GM19324 (cell line): ENCODE measurements around the gene APBB2.

Experiments
- ATAC-seq: cut with Tn5 transposase; IDR thresholded peaks from one replicate; pipeline ENCODE4 v1.9.1; 2021; ENCODE audit warnings: mild to moderate bottlenecking, moderate library complexity; ENCODE audit not compliant: unreplicated experiment, low FRiP score

APBB2 gene

GRCh38 chr4:41214136-41214824, at the start of gene APBB2:
Gene APBB2 (minus strand): TSS chr4:41214542. CDS start chr4:41033254, 181,288 bp downstream.
- peak; percentile 60 for ATAC-seq

GRCh38 chr4:41262198-41262597, 47.9 kb upstream of the APBB2 start:
- ATAC-seq, result no peak

GRCh38 chr4:41260116-41260733, 45.9 kb upstream of the APBB2 start:
- no peak for ATAC-seq

DNA sequence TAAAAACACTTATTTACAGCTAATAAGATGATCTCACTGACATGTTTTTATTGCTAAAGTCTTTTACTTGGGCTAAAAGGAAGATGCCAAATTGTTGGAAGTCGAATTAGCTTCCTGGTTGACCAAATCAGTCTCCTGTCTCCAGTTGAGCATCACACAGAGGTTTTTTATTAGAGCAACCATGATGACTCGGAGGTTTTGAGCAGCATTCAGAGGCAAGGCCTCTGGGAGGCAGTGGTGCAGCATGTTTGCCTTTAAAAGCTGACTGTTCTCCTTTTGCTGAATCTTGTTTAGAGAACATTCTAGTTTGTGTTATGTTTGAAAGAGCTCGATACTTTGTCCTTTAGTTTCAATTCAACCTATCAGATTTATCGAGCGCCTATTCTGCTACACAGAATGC, 44.4 kb upstream of the APBB2 start:
- no peak for ATAC-seq

- ATAC-seq, result no peak
These were observed 43.6 kb upstream of the APBB2 start for GRCh38 chr4:41257906-41258305.

DNA sequence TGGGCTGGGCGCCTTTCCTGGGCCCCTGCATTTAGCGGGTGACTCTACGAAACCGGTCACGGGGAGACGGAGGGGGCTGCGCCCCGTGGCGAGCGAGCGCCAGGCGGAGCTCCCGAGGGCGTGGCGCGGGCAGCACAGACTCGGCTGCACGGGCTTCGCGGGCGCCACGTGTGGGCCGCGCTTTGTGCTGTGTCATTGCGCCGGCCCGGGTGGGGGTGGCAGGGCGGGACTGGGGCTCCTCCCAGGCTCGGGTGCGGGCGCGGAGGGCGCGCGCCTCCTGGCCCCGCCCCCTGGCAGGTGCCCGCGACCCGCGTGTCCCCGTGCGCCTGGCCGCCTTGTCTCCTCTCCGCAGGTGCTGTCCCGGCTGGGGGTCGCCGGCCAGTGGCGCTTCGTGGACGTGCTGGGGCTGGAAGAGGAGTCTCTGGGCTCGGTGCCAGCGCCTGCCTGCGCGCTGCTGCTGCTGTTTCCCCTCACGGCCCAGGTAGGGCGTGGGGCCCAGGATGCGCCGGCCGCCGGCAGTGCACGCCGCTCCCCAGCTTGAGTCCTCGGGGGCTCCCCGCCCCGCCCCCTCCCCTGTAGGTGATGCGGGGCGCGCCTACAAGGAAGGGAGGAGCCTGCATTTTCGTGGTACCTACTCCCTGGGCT, 43.0 kb upstream of the APBB2 start:
- no peak for ATAC-seq

GRCh38 chr4:41256740-41257256, 42.5 kb upstream of the APBB2 start, which contains the start of gene UCHL1:
Gene UCHL1 (plus strand): TSS chr4:41256928. CDS start chr4:41256977, 49 bp downstream.
- ATAC-seq, result no peak

DNA sequence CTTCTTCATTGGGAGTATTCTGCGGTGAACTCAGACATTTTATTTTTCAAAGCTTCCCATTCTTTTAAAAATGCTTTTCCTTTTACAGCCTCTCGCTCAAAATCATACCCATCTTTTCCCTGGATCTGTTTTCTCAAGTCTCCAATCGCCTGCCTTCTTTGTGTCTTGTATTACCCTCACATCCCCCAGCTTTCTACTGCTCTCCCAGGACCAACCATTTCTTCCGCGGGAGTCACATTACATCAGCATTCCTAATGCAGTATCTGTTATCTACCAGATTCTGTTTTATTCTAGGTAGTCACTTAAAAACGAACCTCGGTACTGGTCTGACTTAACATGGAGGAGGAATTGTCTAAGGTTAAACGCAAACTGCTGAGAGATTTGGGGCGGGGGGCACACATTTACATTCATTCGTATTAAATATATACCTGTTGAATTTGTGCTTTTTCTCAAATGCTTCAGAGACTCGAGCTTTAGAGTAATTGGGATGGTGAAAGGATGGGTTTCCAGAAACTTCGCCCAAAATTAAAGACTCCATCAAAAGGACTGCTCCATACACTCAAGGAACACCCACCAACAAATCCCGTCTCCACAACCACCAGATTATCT, 41.9 kb upstream of the APBB2 start:
- no peak for ATAC-seq

DNA sequence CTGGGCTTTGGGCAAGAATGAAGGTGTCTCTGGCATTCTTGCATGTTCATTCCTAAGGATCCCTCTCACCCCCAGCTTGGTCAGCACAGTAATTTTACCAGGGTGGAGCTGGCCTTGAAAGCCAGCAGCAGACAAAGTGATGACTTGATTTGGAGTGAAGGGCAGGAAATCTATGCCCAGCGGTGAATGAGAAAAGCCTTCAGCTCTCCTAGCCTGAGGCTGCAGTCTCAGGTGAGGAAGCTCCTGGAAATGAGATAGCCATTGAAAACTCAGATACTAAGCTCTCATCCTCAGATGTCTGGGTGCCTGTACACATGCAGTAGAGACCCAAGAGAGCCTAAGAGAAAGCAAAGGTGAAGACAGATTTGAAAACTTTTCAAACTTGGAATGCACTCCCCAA, 31.6 kb upstream of the APBB2 start:
- ATAC-seq, result no peak

DNA sequence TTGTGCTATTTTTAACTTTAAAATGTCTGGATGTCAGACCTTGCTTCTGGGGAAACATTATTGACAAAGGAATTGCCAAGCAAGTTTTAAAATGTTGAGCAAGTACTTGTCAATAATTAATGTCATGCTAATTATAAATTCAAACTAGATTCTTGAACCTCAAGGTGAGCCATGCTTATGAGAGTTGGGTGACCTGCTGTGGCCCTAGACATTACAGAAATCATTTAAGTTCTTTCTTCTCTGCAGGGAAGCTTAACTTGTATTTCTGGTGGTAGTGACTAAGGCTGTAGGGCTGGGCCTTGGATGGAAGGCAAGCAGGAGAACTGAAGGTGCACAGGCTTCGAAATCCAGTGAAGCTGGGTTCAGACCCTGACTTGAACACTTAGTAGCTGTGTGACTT, 27.6 kb upstream of the APBB2 start:
- ATAC-seq, result no peak

DNA sequence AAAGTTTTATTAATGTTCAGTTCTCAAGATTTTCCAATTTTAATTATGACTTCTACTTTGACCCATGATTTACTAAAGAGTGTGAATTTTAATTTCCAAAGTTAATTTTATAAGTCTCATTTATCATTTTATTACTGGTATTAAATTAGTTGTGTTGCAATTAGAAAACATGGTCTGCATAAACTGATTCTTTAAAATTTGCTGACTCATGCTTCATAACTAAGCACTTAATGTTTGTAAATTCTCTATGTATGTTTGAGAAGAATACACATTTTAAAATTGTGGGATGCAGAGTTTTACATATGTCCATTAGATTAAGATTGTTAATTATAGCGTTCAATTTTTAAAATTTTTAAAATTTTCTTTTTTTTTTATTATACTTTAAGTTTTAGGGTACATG, 22.2 kb upstream of the APBB2 start:
- ATAC-seq, result no peak

GRCh38 chr4:41236032-41236431, 21.7 kb upstream of the APBB2 start:
- no peak for ATAC-seq

GRCh38 chr4:41232856-41233255, 18.5 kb upstream of the APBB2 start:
- ATAC-seq, result no peak

- no peak for ATAC-seq
These were observed 18.1 kb upstream of the APBB2 start for GRCh38 chr4:41232406-41232805.

DNA sequence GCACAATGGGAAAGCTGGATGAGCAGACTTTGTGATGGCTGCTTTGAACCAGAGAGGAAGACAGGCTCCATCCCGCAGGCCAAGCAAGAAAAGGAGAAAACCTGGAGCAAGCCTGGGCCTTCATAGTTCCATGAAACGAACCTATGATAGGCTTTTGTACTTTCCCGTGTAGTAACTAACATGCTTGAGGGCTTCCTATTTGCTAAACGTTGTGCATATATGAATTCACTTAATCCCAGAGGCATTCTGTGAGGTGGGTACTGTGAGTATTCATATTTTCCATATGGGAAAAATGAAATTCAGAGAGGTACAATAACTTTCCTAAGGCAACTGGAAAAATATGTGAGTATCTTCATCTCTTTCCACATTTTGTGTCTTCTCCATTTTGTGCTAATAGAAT, 13.6 kb upstream of the APBB2 start:
- ATAC-seq, result no peak

DNA sequence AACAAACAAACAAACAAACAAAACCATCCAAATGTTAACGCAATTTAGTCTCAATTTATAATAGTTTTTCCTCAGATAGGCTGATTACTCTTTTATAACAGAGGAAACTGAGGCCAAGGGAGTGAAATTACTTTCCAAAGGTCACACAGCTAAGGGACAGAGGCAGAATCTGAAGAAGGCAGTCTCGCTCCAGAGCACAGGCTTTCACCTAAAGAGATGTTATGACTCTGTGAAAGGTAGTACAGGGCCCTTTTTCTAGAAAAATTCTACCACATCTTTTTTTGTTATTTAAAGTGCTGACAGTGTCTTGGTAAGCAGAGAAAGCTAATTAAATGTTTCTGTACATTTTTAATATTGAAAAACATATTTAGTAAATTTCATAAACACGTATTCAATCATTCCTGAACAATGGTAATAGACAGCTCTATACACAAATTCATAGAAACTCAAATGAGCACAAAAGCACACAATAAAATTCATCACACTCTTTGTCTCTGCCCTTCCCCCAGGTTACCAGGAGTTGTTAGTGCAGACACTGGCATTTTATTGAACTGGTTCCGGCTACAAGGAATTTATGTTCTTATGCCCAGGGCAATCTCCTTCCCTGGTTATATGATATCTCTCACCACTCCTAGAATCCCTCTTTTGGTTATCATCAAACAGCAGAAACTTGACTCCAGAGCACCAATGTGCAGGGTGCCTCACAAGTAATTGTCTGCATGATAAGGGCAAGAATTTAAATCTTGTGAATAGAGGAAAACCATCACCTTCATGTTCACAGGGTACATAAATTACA, 7.7 kb upstream of the APBB2 start:
- no peak for ATAC-seq

GRCh38 chr4:41219421-41219950, 5.1 kb upstream of the APBB2 start:
- ATAC-seq, result no peak

GRCh38 chr4:41218703-41219102, 4.4 kb upstream of the APBB2 start:
- ATAC-seq, result no peak

DNA sequence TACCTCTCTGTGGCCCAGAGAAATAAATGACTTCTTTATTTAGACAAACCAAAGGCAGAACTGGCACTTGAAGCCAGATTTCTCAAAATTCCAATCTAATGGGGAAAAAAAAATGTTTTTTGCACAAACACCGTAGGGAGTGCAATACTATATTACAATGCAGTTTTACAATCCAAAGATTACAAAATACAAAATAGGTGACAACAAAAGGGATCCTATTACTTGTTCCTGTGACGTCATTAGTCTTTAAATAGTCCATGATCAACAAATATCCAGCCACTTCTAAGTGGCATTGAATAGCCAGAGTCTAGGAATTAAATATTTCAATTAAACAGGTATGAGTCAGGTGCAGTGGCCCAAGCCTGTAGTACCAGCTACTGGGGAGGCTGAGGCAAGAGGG, 3.0 kb upstream of the APBB2 start:
- no peak for ATAC-seq

DNA sequence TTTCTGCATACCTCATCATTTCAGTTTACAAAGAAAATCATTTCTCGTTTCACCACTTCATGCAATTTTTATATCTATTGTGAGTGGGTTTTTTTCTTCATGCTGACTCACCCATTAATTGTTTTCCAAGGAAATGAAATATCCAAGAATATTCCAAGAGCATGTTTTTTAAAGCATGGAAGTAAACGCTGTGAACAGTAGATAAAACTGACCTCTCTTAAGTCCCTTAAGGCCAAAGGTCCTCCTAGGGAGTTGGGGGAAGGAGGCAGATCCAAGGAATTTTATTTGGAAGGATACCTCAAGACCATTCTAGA, 2.6 kb upstream of the APBB2 start:
- ATAC-seq, result no peak
